Stimulated activated CD4-positive, alpha-beta T cell treated with anti-CD3 and anti-CD28 coated beads, Interleukin-15, amount 100 ng/mL, for 48 hours (primary cell): ENCODE results near the gene NELFA.

Experiments used
- DNase-seq, 2 donors: peaks; one replicate each; pipeline ENCODE4 v3.0.0-alpha.2; 2020; ENCODE audit warnings: low read depth in 2 of 2

The NELFA gene

DNA sequence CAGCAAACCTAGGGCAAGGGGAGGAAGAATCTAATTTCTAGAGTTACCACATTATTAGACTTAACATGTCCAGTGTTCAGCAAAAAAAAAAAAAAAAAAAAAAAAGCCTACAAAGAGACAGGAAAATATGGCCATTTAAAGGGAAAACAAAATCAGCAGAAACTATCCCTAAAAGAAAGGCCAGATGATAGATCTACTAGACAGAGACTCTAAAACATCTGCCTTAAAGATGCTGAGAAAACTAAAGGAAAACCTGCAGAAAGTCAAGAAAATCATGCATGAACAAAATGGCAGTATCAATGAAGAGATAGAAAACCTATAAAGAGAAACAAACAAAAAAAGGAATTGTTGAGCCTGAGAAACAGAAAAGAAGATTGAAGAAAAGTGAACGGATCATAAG, 43.8 kb downstream of the NELFA start:
- DNase-seq: no peak

DNA sequence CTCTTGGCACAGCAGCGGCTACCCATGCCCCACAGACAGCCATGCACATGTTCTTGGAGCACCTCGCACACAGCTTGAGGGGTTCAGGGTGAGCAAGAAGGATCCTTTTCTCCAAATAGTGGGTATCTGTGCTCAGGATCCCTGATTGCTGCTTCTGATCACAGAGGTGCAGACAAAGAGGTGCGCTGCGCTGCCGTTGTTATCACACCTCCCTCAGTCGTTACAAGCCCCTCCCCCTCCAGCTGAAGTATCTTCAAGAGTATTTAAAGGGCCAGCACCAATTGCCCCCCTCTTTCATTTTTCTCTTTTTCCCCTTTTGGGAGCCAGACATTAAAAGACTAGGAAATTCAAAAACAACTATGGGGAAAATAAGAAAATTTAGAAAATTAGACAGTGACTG, 44.3 kb downstream of the NELFA start:
- DNase-seq: no peak

DNA sequence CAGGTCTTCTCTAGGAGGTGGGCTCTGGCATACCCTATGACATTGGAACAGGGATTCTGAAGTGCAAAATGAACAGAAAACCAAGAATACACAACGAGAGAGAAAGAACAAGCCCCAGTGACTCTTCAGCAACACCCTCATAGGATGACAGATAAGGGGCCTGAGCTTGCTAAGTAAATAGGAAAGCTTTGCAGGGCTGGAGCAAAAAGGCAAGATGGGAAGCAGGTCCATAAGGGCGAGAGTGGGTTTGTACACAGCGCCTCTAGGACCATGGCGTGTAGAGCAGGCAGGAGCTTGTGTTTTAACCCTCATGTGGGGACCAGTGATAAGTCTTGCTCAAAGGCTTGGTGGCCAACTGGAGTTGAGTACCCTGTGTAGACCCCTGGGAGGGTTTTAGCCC, 45.8 kb downstream of the NELFA start:
- no peak for DNase-seq

DNA sequence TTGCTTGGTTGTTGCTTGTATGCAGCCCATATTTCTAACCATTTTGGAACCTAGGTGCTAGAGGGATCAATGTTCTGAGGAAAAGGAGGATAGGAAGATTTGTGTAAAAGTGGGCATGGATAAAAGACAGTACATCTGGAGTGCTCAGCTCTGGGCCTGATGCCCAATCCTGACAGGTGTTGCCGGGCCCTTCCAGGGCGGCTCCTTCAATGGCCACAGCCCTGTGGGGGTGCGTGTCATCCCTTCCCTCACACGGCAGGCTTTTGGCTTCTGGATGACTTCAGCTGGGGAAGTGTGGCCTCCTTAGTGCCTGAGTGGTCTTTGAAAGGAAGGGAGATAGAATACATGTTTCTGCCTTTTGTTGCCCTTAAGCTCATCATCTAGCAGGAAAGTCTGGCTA, 47.2 kb downstream of the NELFA start:
- DNase-seq: no peak

DNA sequence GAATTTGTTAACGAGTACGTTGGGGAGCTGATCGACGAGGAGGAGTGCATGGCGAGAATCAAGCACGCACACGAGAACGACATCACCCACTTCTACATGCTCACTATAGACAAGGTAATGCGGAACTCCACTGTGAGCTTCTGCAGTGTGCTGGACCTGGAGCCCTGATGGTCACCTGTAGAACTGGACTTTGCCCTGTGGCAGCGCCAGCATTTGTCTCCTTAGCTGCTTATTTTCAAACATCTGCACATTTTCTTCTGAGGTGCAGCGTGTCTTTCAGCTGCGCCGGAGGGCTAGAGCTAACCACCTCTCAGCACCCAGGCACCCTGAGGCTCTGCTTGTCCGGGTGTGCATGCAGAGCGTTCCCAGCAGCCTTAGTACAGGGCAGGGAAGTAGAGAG, 47.7 kb downstream of the NELFA start:
- no peak for DNase-seq

DNA sequence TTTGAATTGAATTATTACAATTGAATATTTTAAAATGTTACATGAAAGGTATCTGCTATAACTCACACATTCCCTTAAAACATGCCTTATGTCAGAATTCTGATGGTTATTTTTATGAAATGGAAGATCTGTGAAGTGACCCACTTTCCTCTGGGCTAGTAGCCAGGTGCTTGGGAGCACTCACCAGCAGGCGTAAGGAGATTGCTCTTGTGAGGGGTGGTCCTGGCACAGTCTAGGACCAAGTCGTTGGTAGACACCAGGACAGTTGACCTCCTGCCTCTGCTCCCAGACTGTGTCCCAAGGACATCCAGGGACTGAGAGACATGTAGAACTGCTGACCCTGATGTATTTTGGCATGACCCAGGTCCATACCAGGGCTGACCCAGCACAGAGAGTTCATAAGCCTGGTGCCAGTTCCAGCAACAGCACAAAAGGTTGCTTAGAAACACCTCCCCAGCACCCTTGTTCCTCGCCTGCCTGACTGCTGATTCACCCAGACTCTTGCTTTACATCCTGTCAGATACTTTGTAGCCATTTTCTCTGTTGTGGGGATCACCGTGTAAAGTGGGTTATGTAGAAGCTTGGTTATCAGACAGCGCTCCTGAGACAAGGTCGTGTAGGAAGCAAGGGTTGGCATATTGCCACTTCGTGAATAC, 48.5 kb downstream of the NELFA start:
- no peak for DNase-seq

DNA sequence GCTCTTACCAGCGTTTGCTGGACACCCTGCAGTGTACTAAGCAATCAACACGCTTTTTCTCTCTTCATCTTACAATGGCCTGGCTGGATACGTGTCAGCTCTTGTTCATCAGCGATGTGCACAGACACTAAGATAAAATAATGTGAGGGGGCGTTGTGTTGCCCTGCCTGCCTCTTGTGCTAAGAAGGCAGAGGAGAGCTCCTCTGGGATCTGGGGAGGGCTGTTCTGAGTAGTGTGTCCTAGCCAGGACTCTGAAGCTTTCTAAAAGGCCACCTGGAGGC, 49.7 kb downstream of the NELFA start:
- no peak for DNase-seq

DNA sequence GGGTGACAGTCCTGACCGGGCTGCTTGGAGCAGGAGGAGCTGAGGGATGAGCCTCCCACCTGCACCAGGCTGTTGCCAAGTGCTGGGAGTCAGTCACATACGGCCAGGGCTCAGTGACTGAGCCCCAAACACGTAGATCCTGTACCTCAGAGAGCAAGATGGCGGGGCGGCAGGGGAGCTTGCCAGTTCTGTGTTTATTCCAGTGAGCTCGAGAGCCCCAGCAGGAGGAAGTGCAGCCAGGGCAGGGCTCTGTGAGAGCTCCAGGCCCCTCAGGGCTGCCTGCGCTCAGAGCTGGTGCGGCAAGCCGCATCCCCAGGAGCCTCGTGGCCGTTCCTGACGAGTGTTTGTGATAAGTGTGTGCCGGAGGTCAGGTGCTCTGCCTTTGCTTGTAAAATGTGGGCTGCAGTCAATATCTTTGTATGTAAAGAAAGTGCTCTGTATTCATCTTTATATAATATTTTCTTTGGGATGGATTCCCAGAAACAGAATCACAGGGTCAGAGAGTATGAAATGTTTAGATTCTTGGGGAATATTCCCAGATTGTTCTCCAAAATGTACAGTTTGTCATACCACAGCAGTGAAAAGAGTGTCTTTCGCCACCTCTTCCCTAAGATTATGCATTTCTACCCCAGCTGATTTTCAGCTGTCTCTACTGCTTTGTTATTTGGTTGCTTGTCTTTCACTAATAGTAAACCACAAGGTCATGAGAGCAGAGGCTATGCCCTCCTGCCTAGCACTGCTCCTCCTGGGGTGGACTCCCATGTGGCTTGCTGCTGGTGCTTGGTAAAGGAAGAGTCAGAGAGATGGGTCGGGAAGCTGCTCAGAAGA, 50.3 kb downstream of the NELFA start:
- no peak for DNase-seq

DNA sequence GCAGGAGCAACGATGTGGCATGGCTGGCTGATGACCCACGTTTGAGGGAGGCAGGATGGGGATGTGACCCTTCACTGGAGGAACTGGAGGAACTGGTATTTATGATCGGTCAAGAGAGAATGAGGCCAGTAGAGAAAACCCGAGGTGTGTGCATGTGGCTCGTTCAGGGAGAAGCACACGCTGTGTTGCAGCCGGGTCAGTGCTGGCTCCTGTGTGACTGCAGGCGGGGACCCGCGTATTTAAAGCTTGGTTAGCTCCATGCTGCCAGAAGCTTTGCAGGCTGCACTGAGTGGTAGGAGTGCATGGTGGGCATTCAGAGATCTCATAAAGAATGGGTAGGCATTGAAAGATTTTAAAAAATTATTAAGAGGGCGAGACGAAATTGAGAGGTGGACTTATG, 52.1 kb downstream of the NELFA start:
- no peak for DNase-seq

DNA sequence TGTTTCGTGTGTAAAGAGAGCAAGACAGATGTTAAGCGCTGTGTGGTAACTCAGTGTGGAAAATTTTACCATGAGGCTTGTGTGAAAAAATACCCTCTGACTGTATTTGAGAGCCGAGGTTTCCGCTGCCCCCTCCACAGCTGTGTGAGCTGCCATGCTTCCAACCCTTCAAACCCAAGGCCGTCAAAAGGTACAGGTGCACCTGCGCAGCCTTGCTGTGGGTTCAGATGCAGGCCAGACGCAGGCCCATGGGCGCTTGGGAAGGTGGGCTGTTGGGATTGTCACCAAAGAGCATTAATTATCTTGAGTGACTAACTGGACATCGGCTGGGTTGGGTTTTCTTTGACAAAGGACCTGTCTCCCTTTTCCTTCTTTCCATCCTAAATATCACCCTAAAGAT, 55.4 kb downstream of the NELFA start:
- DNase-seq: no peak

DNA sequence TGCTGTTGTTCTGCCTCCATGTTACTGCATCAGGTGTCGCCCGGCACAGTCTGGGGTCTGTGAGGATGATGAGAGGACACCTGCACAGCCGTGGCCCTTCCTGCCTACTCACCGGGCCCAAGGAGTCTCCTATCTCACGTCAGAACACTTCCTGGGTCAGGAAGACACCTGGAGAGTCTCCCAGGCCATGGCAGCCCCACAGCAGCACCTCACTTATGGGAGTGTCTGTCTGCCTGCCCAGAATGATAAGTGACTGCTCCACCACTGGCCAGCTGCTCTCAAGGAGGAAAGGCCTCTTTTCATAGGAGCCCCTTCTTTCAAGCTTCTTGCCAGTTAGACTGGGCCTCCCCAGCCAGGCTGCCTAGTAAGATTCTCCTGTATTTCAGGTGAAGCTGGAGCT, 56.1 kb downstream of the NELFA start:
- DNase-seq: no peak

DNA sequence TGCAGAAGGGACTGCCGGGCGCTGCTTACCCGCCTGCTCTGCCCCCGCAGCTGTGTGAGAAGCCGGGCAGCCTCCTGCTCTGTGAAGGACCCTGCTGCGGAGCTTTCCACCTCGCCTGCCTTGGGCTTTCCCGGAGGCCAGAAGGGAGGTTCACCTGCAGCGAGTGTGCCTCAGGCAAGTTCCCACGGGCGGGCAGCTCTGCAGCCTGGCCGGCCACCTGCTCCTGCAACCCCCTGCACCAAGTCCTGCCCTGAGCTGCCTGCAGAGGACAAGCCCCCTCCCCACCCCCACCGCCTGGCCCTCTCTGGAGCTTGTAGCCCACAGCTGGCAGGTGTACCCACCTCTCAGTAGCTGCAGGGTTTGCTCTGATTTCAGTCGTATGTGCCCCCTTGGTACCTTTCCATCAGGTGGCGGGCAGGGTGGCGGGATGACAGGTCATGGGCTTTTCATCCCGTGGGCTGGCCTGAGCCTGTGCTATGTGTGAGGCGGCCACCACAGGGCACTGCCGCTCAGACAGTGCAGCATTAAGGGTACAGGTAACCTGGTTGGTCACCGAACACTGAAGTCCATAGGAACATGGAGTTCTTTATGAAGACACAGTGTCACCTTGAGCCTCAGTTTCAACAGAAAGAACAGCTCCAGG, 56.6 kb downstream of the NELFA start:
- no peak for DNase-seq

DNA sequence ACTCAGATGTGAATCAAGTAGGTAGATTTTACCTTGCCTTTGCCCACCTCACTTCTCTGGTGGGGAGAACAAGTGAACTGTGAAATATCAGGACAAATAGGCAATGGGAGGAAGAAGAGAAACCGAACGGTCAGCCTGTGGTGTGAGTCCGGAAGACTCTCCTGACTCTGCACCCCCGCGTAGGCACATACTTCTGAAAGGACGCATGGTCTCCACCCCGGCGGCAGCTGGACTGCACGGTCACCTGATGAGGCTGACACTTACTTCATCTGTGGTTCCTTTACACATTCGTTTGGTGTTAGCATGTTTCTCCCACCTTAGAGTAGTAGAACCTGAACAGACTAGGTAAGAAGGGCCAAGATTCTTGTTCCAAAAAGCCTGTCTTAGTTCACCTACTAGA, 58.4 kb downstream of the NELFA start:
- DNase-seq: no peak

DNA sequence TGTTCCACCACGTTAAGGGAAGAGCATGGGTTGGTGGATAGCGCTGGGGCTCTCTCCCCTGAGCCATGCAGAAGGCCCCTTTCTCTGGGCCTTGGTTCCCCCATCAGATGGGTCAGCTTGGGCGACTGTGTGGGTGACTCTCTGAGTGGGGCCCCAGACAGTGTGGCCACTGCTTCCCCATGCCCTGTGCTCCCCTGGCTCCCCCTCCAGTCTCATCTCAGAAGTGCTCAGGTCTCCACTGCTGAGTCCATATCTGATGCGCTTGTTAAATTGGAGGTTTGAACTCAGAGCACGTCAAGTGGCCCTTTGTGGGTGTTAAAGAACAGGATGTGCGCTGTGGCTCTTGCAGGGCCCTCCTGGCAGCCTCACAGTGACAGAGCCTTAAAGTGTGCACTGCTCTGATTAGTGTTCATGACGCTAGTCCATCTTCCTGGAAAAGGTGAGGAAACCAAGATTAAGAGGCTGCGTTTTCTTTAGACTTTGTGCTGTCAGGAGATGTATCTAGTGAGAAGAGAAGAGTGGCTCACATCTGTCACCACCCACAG, 59.8 kb downstream of the NELFA start:
- DNase-seq: no peak

DNA sequence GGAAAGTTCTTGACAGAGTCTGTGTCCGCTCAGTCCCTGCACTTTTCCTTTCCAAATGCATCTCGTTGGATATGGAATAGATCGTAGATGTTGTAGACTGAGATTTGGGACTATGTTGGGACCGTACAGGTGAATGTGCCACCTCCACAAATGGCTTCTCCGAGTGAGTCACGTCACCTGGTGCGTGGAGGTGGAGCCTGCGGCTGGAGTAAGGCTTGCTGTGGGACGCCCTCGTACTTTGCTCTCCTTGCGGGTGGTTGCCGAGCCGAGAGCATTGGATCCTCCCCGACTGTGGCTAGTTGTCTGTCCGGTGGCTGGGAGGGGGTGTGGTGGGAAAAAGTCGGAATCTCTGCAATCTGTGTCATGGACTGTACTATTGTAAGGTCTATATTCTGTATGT, 60.5 kb downstream of the NELFA start:
- no peak for DNase-seq

DNA sequence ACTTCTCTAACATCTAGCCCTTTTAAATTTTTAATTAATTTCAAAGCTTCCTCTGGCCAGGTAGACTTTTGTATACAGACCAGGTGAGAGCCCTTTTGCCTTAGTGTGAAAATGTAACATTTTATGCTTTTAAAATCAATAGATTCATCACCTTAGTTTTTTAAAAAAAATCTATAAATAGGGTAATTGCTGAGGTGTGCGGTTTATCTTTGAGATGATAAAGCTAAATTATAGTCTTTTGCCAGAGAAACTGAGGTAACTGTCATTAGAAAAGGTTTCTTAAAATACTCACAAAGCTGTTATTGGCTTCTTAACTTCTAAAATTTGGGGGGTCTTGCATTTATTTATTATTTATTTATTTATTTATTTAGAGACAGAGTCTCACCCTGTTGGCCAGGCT, 62.9 kb downstream of the NELFA start:
- DNase-seq: no peak

DNA sequence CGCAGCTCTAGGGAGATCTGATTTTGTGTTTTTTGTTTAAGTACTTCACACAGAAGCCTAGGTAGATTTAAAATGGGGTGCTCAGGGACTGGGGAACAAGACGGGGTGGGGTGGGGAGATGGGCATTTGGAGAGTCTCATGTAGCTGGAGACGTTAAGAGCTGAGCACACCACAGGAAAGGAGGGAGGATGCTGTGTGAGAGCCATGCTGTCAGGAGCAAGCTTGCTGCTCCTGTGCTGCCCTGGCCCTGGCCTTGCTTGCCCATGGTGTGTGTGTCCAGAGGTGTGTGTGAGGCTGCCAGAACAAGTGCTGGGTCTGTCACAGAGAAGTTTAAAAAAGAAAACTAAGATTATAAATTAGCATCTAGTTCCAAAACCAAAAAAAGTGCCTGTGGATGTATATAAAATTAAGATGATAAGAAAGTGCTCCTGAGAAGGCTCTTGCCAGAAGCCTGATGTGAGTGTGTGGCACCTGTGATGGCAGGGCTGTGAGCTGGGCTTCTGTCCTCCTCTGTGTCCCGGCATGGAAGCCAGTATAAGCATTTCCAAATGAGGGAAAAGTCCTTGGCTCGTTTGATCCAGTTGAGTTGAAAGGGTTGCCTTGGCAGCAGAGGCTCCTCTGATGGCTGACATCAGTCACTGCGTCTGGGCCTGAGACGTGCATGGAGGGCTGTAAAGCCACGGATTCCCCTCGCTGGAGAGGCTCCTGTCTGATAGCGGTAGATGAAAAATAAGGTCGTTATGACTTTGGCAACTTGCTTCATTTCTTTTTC, 63.5 kb downstream of the NELFA start:
- no peak for DNase-seq

DNA sequence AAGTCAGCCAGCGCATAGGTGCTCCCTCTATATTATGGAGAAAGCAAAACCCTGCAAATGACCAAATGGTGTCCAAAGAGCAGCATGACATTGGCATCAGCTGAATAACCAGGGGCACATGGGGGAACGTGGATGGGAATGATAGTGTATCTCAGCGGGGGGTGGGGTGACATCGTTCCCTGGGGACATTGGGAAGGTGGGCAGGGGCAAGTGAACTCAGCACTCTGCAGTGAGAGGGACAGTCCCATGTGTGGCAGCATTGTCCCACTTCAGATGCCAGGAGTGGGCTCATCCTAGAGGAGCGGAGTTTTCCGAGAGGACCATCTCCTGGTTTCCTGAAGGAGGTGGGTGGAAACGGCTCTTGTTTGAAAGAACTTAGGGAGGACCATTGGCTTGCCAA, 64.8 kb downstream of the NELFA start:
- no peak for DNase-seq

DNA sequence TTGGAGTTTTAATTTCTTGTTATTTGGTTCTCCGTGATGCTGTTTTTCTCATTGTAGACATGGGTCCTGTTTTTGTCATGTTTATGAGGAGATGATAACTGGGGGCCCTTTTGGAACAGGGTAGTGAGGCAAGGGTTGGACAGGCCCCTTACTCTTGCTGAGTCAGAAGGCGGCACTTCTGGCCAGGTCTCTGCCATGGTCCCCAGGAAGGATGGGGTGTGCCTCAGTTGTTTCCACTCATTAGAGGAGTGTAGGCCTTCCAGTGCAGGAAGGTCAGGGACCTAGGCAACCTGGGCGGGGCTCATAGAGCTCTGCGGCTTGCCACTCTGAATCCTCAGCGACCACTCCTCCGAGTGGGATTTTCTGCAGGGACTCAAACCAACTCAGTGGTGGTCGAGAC, 68.2 kb downstream of the NELFA start:
- no peak for DNase-seq

DNA sequence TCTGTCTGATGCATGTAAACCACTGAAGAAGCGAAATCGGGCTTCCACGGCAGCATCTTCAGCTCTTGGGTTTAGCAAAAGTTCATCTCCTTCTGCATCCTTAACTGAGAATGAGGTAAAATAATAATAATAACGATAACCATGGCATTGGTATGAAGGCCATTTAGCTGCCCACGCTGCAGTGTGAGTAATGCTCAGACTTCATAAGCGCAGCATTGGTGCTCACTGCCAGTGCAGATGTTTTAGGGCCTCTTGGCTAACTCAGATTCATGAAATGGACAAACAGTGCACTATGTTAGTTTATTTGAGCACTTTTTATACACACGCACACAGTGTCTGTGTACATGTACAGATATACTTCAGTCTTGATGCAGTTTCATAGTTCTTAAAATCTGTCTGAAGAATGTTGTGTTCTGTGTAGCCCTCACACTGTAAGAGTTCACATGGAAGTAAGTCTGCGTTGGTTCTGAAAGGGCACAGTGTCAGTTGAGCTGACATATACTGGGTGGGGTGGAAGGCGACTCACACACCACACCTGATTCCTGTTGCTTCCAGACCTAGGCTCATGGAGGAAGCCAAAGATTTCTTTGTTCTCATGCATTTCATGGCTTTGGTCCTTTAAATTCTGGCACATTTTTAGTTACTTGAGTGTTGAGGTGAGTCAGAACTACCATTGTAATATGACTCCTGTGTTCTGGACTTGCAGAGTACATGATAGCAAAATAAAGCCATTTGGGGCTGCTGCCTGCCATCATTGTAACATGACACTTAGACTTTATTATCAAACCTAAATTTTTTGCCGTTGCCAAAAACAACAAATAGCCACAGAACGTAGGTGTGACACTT, 68.9 kb downstream of the NELFA start:
- no peak for DNase-seq

DNA sequence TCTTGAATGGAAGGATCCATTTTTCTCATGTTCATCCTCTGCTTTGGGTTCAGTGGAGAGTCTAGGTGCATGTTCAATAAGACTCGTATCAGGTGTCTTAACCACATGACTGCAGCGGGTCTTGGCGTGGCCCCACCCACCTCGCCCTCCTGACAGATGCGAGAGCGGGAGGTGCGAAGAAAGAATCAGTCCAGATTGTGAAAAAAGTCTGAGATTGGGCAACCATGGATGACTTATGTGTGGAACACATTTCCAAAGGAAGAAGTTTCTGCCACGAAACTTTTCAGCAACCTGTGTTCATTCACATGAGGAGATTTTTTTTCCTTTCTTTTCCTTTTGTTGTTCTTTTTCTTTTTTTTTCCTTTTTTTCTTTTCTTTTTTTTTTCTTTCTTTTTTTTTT, 70.7 kb downstream of the NELFA start:
- DNase-seq: no peak
